ENCODE measurements around the gene CRYL1.

The CRYL1 gene

DNA sequence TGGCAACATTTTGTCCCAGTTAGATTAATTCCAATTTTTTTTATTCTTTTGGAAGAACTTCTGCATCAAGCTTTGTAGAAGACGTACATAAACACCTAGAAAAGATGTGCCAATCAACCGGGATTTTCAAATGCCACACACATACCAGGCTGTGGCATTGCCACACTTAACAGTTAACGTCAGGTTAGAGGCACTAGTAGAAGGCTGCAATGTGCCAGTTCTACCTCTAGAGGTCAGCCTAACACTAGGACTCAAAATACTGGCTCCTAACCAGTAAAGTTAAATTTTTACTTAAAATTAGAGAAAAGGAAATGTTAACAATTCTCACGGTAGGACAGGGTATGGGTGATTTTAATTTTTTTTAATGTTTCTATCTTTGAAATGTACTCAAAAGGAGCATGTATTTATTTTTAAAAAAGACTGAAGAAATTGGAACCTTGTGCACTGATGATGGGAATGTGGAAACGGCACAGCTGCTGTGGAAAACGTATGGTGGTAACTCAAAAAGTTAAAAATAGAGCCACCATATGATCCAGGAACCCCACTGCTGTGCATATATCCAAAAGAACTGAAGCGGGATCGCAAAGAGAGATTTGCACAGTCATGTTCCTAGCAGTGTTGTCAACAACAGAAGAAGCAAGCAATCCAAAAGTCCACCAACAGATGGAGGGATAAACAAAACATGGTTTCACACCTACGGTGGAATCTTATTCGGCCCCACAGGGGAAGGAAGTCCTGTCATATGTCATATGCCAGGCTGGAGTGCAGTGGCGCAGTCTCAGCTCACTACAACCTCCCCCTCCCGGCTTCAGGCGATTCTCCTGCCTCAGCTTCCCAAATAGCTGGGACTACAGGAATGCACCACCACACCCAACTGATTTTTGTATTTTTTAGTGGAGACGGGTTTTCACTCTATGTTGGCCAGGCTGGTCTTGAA, 30.3 kb downstream of the CRYL1 start:
- no peak for FAIRE-seq

DNA sequence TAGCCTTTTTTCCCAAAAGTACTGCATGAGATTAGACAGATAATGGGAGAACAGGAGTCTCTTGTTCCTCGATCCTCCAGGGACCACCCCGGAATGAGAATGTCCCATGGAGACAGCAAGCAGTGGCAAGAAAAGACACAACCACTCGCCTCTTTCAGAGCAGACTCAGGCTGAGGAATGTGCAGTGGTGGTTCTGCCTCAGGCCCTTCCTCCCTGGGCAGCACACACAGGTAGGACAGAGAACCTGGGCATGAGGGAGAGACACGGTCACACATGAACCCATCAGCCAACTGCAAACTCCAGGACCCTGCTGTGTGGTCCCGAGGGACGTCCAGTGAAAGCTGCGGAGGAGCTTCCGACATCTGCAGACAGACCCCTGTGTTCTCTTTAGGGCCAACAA, 31.0 kb downstream of the CRYL1 start:
- DNase-seq (ENCODE audit: low spot score), result no peak
- FAIRE-seq, result no peak

More for the DNA sequence above, 30.3 kb downstream of the CRYL1 start:
- peak; percentile 53 for DNase-seq (ENCODE audit: low spot score)

DNA sequence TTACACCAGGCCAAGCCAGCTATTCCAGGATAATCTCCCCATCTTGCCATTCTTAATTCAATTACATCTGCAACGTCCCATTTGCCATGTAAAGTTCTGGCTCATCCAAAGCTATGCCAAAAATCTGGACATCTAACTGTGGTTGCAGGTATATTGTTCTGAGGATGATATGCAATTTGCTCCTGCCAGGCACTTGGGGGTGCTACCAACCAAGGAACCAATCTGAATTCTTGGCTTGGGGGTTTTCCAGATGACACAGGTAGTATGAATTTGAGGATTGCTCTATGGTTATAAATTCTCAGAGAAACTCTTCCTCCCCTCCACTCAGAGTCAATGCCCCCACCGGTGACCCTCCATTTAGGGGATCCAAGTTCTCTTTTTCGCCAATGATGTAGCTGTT, 33.0 kb downstream of the CRYL1 start:
- DNase-seq (ENCODE audit: low spot score) (no peak), FAIRE-seq (no peak)

DNA sequence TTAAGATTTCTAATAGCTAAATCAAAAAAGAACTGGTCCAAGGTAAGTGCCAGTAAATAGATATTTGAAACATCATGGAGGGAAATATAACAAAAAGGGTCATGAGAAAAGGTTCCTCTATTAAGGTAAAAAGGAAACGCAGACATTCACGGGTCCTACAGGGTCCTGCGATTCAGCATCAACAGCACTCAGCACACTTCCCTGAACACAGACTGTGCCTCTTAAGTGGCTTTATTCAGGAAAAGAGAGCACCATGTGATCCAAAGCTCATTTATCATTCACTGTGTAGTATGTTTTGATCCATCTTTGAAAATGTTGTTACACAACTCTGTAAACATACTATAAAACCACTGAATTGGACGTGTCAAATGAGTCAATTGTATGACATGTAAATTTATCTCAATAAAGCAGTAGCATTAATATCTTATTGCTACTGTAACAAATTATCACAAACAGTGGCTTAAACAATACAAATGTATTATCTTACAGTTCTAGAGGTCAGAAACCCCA, 33.7 kb downstream of the CRYL1 start:
- DNase-seq (ENCODE audit: low spot score) (no peak), FAIRE-seq (no peak)

DNA sequence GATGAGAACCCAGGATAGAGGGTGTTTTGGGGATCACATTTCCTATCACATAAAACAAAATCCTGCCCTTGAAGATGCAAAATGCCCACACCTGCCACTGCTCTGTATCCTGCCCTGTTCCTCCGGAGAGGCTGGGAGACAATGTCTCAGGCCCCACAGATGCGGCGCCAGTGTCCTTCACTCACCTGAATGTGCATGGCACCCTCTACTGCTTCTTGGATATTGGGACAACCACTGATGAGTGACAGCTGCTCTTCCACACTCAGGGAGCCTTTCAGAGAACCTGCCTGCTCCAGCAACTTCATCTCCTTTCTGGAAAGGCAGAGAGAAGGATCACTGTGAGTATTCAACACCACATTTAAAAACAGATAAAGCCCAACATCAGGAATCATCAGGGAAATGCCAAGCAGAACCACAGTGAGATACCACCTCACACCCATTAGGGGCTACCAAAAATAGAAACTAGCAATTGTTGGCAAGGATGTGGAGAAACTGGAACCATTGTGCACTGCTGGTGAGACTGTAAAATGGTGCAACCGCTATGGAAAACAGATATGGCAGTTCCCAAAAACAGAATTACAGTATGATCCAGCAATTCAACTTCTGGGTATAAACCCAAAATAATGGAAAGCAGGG, 36.4 kb downstream of the CRYL1 start:
- FAIRE-seq, result no peak
- no peak for DNase-seq (ENCODE audit: low spot score)

DNA sequence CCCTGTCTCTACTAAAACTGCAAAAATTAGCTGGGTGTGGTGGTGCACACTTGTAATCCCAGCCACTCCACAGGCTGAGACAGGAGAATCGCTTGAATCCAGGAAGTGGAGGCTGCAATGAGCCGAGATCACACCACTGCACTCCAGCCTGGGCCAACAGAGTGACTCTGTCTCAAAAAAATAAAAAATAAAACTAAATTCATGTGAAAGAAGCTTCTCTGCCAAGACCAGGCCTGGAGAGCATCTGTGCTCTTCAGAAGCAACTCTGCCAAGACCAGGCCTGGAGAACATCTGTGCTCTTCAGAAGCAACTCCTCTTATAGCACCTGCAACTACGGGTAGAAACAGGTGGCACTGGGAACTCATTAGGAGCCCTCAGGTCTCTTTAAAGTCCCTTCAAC, 37.7 kb downstream of the CRYL1 start:
- DNase-seq (ENCODE audit: low spot score) (no peak), FAIRE-seq (no peak)

DNA sequence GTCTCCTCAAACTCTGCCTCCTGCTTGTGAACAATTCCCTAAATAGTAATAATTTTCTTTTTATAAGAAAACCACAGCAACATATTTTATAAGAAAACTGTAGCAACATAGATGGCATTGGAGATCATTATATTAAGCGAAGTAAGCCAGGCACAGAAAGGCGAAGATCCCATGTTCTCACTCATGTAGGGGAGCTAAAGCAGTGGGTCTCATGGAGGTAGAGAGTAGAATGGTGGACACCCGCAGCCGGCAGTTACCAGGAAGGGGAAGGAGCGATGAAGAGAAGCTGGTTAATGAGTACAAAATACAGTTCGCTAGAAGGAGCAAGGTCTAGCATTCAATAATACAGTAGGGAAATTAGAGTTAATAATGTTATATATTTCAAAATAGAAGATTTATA, 42.9 kb downstream of the CRYL1 start:
- DNase-seq (ENCODE audit: low spot score) (no peak), FAIRE-seq (no peak)

DNA sequence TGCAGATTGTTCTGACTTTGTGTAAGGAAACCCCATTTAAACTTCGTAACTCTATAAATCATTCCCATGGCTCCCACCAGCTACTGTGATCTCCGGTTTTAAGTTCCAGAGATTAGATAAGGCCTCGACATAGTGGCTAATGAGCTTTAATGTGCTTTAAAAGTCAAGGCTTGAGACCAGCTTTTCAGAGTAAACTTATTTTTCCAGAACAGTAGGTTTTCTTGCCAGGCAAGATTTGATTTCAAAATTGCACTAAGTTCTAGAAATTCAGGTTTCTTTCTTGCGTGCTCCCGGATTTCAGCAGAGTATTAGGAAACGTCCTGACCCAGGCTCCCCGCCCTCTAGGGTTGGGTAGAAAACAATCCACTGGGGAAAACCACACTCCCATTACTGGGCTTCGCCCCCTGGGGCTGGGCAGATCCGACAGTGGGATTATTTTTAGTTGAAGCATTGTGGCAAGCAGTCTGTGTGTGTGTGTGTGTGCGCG, 43.3 kb downstream of the CRYL1 start:
- FAIRE-seq, result no peak
- no peak for DNase-seq (ENCODE audit: low spot score)

DNA sequence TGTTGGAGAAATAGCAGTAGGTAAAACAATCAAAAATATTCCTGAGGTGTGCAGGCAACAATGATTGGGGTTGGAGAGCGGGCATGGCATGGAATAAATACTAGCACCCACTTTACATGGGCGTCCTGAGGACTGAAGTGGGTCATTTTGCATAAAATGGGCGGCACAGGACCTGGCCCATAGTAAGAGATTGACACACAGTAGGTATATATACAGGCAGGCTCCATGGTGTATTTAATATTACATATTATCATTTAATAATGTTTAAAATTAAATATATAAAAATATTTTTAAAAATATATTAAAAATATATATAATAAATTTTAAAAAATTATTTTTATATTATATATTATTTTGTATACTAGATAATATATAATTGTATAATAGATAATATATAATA, 48.3 kb downstream of the CRYL1 start:
- no peak for DNase-seq (ENCODE audit: low spot score)
- no peak for FAIRE-seq

DNA sequence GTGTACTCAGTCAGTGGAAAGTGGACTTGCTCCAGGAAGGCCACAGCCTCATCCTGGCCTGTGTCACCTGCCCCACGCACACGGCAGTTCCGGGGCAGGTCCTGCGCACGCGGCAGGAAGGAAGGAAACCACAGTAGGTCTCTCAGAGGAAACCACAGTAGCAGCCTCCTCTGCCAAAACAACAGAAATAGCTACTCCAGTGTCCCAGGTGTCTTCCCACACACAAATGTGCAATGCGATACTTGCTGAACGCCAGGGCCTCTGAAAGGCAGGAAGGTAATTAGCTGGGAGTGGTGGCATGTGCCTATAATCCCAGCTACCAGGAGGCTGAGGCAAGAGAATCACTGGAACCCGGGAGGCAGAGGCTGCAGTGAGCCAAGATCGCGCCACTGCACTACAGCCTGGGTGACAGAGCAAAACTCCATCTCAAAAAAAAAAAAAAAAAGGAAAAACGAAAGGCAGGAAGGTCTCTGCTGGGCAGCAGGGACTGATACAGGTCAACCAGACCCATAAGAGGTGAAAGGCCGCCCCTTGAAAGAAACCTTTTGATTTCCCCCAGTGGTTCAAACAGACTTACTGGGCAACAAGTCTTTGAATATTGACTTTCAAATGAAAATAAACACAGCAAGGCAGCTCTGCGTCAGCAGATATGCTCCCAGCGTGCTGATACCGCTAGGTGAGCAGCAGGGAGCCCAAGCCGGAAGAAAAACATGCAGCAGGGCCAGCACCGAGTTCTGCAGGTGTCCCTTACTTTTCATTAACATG, 49.5 kb downstream of the CRYL1 start:
- FAIRE-seq, result no peak
- no peak for DNase-seq (ENCODE audit: low spot score)

DNA sequence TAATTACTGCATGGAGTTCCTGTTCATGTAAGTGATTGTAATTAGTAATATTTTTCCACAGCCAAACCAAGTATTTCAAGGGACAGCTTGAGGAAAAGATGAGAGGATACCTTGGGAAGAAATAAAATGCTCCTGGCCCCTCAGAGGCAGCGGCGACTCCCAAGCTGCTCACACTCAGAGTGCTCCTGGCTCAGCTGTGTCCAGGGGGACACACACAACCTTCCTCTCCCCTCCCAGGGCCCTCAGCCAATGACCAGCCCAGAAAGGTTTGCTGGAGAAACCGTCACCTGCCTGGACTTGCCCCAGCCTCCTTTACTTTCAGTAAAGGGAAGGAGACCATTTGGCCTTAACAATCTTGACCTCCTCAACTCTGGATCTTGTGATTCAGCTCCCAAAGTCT, 51.1 kb downstream of the CRYL1 start:
- FAIRE-seq, result no peak

DNA sequence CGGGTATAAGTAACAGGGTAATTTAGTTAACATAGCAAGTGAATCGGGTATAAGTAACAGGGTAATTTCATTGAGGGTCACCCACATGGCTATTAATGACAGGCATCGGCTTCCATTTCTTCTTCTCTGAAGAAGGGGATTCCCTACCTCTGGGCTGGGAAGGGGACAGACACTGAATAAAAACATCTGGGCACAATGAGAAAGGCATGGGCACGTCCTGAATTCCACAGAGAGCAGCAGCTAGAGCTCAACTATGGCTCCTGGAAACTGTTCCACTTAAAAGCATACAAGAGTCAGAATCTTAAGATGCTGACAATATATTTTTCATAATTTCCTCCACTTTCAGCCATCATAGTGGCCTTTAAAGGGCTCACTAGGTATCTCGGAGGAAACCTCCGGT, 51.8 kb downstream of the CRYL1 start:
- FAIRE-seq, result no peak
- DNase-seq (ENCODE audit: low spot score), result no peak

More for the DNA sequence above, 51.1 kb downstream of the CRYL1 start:
- DNase-seq (ENCODE audit: low spot score), result no peak

DNA sequence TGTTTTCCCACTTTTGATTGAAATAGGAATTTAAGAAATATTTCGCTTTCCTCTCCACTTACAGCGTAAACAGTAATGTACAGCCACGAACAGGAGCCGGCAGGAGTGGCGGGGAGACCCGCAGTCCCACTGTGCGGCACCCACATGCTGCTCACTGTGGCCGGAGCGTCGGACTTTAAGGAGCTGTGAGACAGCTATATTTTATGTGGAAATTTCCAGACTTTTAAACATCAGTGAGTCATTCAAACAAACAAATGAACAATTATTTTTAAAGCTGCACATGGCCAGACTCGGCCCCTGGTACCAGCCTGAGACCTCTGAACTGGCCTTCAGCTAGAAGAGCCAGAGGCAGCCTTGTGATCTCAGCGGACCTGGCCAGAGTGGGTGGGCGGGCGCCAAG, 52.5 kb downstream of the CRYL1 start:
- no peak for DNase-seq (ENCODE audit: low spot score)
- FAIRE-seq, result no peak

DNA sequence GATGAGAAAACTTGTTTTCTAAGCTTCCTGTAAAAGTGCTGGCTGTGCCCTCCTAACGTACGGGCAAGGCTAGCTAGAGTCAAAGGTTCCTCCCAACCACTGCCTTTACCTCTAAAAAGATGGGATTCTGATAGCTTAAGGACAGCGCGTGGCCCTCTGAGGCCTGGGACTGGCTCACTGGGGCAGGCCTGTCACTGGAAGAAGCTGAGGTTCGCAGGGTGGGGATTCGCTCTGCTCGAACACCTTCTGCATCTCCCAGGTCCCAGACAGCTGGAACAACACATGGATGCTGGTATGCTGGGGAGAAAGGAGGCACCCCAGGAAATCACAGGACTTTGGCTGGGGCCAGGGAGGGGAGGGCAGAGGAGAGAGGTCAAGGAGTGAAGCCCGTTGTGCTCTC, 53.1 kb downstream of the CRYL1 start:
- DNase-seq (ENCODE audit: low spot score), result no peak
- FAIRE-seq, result no peak

DNA sequence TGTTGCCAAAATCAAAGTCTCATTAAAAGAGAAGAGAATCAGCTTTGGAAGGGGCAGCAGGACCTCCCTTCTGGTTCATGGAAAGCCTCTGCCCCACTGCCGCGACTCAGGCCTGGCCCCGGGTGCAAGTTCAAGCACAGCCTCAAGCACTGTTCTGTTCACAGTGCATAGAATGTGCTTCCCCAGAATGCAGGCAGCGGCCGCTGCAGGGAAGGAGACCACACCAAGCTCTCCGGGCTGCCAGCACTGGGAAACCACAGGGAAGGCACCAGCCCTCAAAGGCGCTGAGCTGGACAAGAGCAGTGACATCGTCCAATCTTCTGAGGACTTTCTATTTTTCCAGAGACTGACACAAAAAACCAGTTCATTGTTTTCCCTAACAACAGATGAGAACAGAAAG, 55.5 kb downstream of the CRYL1 start:
- no peak for FAIRE-seq
- no peak for DNase-seq (ENCODE audit: low spot score)

DNA sequence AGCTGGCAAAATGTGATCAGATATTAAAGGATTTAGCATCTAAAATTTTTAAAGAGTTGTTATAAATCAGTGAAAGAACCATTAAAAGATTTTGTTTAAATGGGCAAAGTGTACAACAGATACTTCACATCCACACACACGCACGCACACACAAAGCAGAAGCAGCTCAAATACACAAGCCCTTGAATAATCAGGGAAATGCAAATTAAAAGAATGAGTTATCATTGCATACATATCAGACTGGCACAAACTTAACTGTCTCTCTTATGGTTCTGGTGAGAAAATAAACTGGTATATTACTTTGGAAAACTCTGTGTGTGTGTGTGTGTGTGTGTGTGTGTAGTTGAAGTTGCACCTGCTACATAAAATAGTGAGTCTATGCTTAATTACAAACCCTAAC, 59.3 kb downstream of the CRYL1 start:
- DNase-seq (ENCODE audit: low spot score) (no peak), FAIRE-seq (no peak)

DNA sequence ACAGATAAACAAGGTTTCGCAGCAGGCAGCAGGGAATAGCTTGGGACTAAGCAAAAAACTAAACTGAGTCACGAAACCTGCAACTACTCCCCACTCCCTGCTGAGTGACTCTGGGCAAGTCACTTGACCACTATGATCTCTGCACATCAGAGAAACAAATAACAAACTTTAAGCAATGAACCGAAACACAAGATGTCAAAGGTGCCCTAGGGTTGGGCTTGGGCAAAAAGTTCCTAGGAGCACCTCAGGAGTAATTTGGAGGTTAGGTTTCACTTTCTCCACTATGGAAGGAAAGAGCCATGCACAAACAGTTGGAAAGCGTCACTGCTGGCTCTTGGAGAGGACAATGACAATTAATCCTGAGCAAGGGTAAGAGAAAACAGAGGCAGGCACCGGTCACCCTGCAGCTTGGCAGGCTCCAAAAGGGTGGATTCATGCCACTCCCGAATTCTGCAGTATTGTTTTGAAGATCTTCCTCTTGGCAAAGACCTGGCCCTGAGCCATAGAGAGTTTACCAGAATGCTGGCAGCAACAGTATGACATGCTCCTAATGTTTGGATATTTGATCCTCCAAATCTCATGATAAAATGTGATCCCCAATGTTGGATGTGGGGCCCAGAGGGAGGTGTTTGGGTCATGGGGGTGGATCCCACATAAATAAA, 60.3 kb downstream of the CRYL1 start:
- DNase-seq (ENCODE audit: low spot score) (no peak), FAIRE-seq (no peak)

DNA sequence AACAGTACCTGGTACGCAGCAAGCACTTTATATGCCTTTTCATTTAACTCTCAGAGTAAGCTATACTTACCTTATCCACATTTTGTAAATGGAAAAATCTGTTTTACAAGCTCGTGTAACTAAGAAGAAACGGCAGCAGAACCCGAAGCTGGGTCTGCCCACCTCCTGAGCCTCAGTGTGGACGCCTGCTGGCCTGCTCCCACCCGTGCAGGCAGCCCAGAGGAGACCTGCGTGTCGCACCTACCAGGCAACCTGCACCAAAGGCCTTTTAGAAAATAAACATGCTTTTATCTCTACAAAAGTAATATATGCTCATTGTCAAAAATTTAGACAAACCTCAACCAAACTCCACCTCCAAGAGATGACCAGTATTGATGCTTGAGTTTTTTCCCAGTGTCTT, 62.7 kb downstream of the CRYL1 start:
- DNase-seq (ENCODE audit: low spot score) (no peak), FAIRE-seq (no peak)

DNA sequence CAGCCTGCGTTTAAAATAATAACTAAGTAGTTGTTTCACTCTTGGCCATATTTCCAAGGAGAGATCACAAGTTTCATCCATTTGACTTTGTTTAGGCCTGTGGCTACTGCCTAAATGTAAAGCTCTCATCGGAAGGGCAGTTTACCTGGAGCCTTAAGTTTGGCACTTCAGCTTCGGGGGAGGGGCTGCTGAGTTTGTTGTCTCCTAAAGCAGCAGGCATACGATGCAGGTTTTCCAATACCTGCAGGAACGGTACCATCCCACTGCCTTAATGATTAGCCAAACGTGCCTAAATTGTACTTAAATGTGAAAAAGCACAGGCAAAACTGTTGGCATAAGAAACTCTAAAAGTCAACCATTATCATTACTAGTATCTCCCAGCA, 63.1 kb downstream of the CRYL1 start:
- no peak for DNase-seq (ENCODE audit: low spot score)
- FAIRE-seq, result no peak

DNA sequence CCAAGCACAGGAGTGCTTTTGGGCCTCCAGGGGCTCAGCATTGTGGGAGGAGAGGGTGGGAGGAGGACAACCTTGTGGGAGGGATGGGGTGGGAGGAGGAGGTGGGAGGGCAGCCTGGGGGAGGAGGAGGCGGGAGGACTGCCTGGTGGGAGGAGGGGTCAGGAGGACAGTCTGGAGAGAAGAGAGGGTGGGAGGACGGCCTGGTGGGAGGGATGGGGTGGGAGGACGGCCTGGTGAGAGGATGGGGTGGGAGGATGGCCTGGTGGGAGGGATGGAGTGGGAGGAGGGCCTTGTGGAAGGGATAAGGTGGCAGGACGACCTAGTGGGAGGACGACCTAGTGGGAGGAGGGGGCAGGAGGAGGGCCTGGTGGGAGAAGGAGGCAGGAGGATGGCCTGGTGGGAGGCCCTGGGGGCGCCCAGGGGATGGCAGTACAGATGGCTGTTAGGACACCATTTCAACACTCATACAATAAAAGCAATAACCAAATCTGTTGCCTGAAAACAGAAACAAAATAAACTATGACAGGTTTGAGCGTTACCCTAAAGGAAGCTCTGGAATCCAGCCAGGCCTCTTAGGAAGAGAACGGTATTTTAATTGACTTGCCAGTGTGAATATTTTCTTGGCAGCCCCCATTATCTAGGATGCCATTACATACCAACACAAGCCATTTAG, 63.7 kb downstream of the CRYL1 start:
- FAIRE-seq (no peak), DNase-seq (ENCODE audit: low spot score) (no peak)

DNA sequence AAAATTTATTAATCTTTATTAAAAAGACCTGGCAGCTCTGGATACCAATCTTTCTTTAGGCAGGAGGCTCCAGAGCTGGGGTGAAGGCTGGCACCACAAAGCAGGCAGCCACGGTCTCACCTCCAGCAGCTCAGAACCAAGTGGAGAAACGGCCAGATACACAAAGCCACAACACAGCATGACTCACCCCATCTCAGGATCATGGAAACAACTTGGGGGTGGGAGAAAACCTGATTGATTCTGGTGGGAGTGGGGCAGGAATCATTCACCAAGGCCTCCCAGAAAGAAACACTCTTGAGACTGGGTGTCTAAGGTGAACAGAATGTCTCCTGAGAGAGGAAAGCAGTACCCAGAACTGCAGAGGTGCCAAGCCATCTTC, 64.2 kb downstream of the CRYL1 start:
- FAIRE-seq (no peak), DNase-seq (ENCODE audit: low spot score) (peak; percentile 43)
